NCI-H2081 treated with DMSO at 0.1 percent for 48 hours (cell line): Measurements from ENCODE around the gene SEC14L5.
"Not testable (repeated sequence)": the region's sequence is repeated elsewhere in the genome, so short reads cannot be mapped to it uniquely, and the experiment has no call there.

ENCODE experiments used
- DNase-seq: peaks from one replicate; lab custom pipeline; 2025; lab: John Stamatoyannopoulos, UW

The SEC14L5 gene

GRCh38 chr16:4957720-4958509 lies at the start of gene SEC14L5:
Gene SEC14L5, plus strand, starts transcription at chr16:4958330. Its CDS starts 994 bp downstream, at chr16:4959324.
- peak; percentile 58 for DNase-seq

- no peak for DNase-seq
Observed at GRCh38 chr16:4908854-4909401, 49.2 kb upstream of the SEC14L5 start.

- no peak for DNase-seq
Observed at GRCh38 chr16:4909825-4910224, 48.3 kb upstream of the SEC14L5 start.

- no peak for DNase-seq
Observed at GRCh38 chr16:4910828-4911227, 47.3 kb upstream of the SEC14L5 start.

- no peak for DNase-seq
Observed at GRCh38 chr16:4911970-4912386, 46.2 kb upstream of the SEC14L5 start.

GRCh38 chr16:4913130-4913773 lies 44.9 kb upstream of the SEC14L5 start:
- DNase-seq: no peak

- DNase-seq: no peak
Observed at GRCh38 chr16:4913774-4914525, 44.2 kb upstream of the SEC14L5 start.

- DNase-seq: no peak
Observed at GRCh38 chr16:4914528-4915225, 43.5 kb upstream of the SEC14L5 start.

- no peak for DNase-seq
Observed at GRCh38 chr16:4915226-4915761, 42.8 kb upstream of the SEC14L5 start.

- no peak for DNase-seq
Observed at GRCh38 chr16:4917117-4917516, 41.0 kb upstream of the SEC14L5 start.

- no peak for DNase-seq
Observed at GRCh38 chr16:4918781-4919251, 39.3 kb upstream of the SEC14L5 start.

GRCh38 chr16:4920826-4921225 lies 37.3 kb upstream of the SEC14L5 start:
- DNase-seq: no peak

- no peak for DNase-seq
Observed at GRCh38 chr16:4922721-4923342, 35.3 kb upstream of the SEC14L5 start.

- DNase-seq: no peak
Observed at GRCh38 chr16:4923853-4924252, 34.3 kb upstream of the SEC14L5 start.

GRCh38 chr16:4924593-4925292 lies 33.4 kb upstream of the SEC14L5 start:
- no peak for DNase-seq

GRCh38 chr16:4925293-4925607 lies 32.9 kb upstream of the SEC14L5 start:
- DNase-seq: no peak

- DNase-seq: no peak
Observed at GRCh38 chr16:4925791-4926190, 32.3 kb upstream of the SEC14L5 start.

- no peak for DNase-seq
Observed at GRCh38 chr16:4926928-4927327, 31.2 kb upstream of the SEC14L5 start.

GRCh38 chr16:4927661-4928060 lies 30.5 kb upstream of the SEC14L5 start:
- no peak for DNase-seq

GRCh38 chr16:4928227-4928626 lies 29.9 kb upstream of the SEC14L5 start:
- no peak for DNase-seq

- DNase-seq: not testable (repeated sequence)
Observed at GRCh38 chr16:4929619-4930018, 28.5 kb upstream of the SEC14L5 start.
